Stimulated activated CD8-positive, alpha-beta memory T cell treated with anti-CD3 and anti-CD28 coated beads, Interleukin-15, amount 100 ng/mL, for 4 hours (primary cell): ENCODE measurements around the gene CDK19.
"Not testable (repeated sequence)": the region's sequence is repeated elsewhere in the genome, so short reads cannot be mapped to it uniquely, and the experiment has no call there.

Source experiments
- DNase-seq, 2 donors: peaks; one replicate each; pipeline ENCODE4 v3.0.0-alpha.2; 2020; ENCODE audit warnings: low read depth in 2 of 2

The CDK19 gene

GRCh38 chr6:110813338-110814101 is 1.7 kb downstream of the CDK19 start:
- DNase-seq, result no peak

- DNase-seq, result no peak
Observed at GRCh38 chr6:110812719-110813118, 2.5 kb downstream of the CDK19 start.

GRCh38 chr6:110810896-110811586 is 4.2 kb downstream of the CDK19 start:
- no peak for DNase-seq

GRCh38 chr6:110809792-110810191 is 5.5 kb downstream of the CDK19 start:
- DNase-seq, result no peak

GRCh38 chr6:110802175-110802574 is 13.1 kb downstream of the CDK19 start:
- DNase-seq, result not testable (repeated sequence)

- no peak for DNase-seq
Observed at GRCh38 chr6:110800839-110801196, 14.5 kb downstream of the CDK19 start.

- DNase-seq, result no peak
Observed at GRCh38 chr6:110800196-110800838, 15.0 kb downstream of the CDK19 start.

- DNase-seq, result no peak
Observed at GRCh38 chr6:110799655-110800054, 15.6 kb downstream of the CDK19 start.

- no peak for DNase-seq
Observed at GRCh38 chr6:110799189-110799588, 16.1 kb downstream of the CDK19 start.

- DNase-seq, result no peak
Observed at GRCh38 chr6:110795271-110795670, 20.0 kb downstream of the CDK19 start.

- no peak for DNase-seq
Observed at GRCh38 chr6:110786696-110787095, 28.6 kb downstream of the CDK19 start.

- no peak for DNase-seq
Observed at GRCh38 chr6:110786271-110786670, 29.0 kb downstream of the CDK19 start.

GRCh38 chr6:110784610-110784979 is 30.7 kb downstream of the CDK19 start:
- DNase-seq, result no peak

GRCh38 chr6:110781522-110782214 is 33.6 kb downstream of the CDK19 start:
- DNase-seq, result no peak

GRCh38 chr6:110778333-110778732 is 36.9 kb downstream of the CDK19 start:
- no peak for DNase-seq

- no peak for DNase-seq
Observed at GRCh38 chr6:110777636-110778035, 37.6 kb downstream of the CDK19 start.

- no peak for DNase-seq
Observed at GRCh38 chr6:110776413-110776812, 38.9 kb downstream of the CDK19 start.

- DNase-seq, result no peak
Observed at GRCh38 chr6:110769923-110770322, 45.3 kb downstream of the CDK19 start.

- no peak for DNase-seq
Observed at GRCh38 chr6:110768057-110768456, 47.2 kb downstream of the CDK19 start.

- DNase-seq, result no peak
Observed at GRCh38 chr6:110761371-110761770, 53.9 kb downstream of the CDK19 start.

GRCh38 chr6:110760589-110760988 is 54.7 kb downstream of the CDK19 start:
- no peak for DNase-seq

- DNase-seq, result not testable (repeated sequence)
Observed at GRCh38 chr6:110760098-110760497, 55.2 kb downstream of the CDK19 start.
